Measurements from ENCODE around the gene RGN. TPM values are rescaled to one million over a fixed set of nuclear protein-coding genes. Genes with fewer than 3 reads are reported as not detected.
"Not testable (repeated sequence)": the region's sequence is repeated elsewhere in the genome, so short reads cannot be mapped to it uniquely, and the experiment has no call there.

The RGN gene
- total RNA-seq, 1 donor from 2014 or later, result not detected

- no peak overlapping the region for H3K27ac Mint-ChIP-seq (ENCODE audit: unreplicated experiment)
- peaks cover 5% of the 10 kb centered on the region for H3K9me3 Mint-ChIP-seq (ENCODE audit: unreplicated experiment)
- TF ChIP-seq, protein P1, sequence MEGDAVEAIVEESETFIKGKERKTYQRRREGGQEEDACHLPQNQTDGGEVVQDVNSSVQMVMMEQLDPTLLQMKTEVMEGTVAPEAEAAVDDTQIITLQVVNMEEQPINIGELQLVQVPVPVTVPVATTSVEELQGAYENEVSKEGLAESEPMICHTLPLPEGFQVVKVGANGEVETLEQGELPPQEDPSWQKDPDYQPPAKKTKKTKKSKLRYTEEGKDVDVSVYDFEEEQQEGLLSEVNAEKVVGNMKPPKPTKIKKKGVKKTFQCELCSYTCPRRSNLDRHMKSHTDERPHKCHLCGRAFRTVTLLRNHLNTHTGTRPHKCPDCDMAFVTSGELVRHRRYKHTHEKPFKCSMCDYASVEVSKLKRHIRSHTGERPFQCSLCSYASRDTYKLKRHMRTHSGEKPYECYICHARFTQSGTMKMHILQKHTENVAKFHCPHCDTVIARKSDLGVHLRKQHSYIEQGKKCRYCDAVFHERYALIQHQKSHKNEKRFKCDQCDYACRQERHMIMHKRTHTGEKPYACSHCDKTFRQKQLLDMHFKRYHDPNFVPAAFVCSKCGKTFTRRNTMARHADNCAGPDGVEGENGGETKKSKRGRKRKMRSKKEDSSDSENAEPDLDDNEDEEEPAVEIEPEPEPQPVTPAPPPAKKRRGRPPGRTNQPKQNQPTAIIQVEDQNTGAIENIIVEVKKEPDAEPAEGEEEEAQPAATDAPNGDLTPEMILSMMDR (IDR thresholded peaks at IDR 0.05), result no peak
- no peaks in the 10 kb centered on the region for H3K27me3 Mint-ChIP-seq (ENCODE audit: unreplicated experiment)
- H3K4me1 Mint-ChIP-seq (ENCODE audit: unreplicated experiment), result no peaks in the 10 kb centered on the region
- H3K4me3 Mint-ChIP-seq (ENCODE audit: unreplicated experiment), result no peak overlapping the region
- no peaks in the 10 kb centered on the region for H3K36me3 Mint-ChIP-seq (ENCODE audit: unreplicated experiment)
- peak; percentile 23 for DNase-seq (ENCODE audit: extremely low spot score, unreplicated experiment)
These were observed 20.3 kb downstream of the RGN start for GRCh38 chrX:47098338-47099094.

DNA sequence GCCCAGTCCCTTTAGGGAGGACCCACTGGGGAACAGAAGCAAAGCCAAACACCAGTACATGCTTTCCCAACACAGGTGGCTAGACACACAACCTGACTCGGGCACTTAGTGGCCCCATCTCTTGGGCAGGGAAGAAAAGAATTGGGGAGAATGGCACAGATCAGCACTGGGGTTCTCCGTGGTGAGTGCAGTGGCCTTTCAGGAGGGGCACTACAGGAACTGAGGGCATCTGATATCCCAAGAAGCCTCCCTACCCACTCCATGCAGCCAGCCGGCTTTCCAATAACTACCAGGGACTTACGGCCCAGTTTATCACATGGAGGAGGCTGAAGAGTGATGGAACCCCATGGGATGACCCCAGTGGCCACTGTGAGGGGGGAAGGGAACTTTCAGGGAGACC is 23.0 kb downstream of the RGN start:
- no peak overlapping the region for H3K4me3 Mint-ChIP-seq (ENCODE audit: unreplicated experiment)
- H3K4me1 Mint-ChIP-seq (ENCODE audit: unreplicated experiment), result no peaks in the 10 kb centered on the region
- DNase-seq (ENCODE audit: extremely low spot score, unreplicated experiment), result peak; percentile 69
- H3K27me3 Mint-ChIP-seq (ENCODE audit: unreplicated experiment), result no peaks in the 10 kb centered on the region
- no peaks in the 10 kb centered on the region for H3K36me3 Mint-ChIP-seq (ENCODE audit: unreplicated experiment)
- TF ChIP-seq, protein P1 (IDR thresholded peaks at IDR 0.05), result no peak
- H3K9me3 Mint-ChIP-seq (ENCODE audit: unreplicated experiment), result peaks cover 5% of the 10 kb centered on the region
- no peak overlapping the region for H3K27ac Mint-ChIP-seq (ENCODE audit: unreplicated experiment)

GRCh38 chrX:47110936-47111615 is 32.8 kb downstream of the RGN start:
- not testable (repeated sequence) for DNase-seq (ENCODE audit: extremely low spot score, unreplicated experiment); H3K27ac Mint-ChIP-seq (ENCODE audit: unreplicated experiment); H3K9me3 Mint-ChIP-seq (ENCODE audit: unreplicated experiment); H3K27me3 Mint-ChIP-seq (ENCODE audit: unreplicated experiment); H3K36me3 Mint-ChIP-seq (ENCODE audit: unreplicated experiment); H3K4me3 Mint-ChIP-seq (ENCODE audit: unreplicated experiment); H3K4me1 Mint-ChIP-seq (ENCODE audit: unreplicated experiment)

DNA sequence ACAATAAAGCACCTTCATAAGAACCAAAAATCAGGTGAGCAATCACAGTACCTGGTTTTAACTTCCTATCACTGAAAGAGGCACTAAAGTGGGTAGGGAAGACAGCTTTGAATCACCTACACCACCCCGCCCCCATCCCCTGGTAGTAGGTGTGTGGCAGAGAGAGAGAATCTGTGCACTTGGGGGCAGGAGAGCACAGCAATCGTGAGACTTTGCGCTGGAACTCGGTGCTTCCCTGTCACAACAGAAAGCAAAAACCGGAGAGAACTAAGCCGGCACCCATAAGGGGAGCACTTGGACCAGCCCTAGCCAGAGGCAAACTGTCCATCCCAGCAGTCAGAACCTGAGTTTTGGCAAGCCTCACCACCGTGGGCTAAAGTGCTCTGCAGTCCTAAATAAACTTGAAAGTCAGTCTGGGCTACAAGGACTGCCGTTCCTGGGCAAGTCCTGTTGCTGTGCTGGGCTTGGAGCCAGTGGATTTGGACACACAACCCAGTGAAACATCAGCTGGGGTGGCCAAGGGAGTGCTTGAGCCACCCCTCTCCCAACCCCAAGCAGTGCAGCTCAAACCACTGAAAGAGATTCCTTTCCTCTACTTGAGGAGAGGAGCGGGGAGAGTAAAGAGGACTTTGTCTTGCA is 34.2 kb downstream of the RGN start:
- Mint-ChIP-seq H3K27ac (ENCODE audit: unreplicated experiment) (no peak overlapping the region), H3K4me1 (ENCODE audit: unreplicated experiment) (no peaks in the 10 kb centered on the region), H3K36me3 (ENCODE audit: unreplicated experiment) (no peaks in the 10 kb centered on the region), H3K4me3 (ENCODE audit: unreplicated experiment) (no peak overlapping the region), H3K27me3 (ENCODE audit: unreplicated experiment) (no peaks in the 10 kb centered on the region), H3K9me3 (ENCODE audit: unreplicated experiment) (peaks cover 9% of the 10 kb centered on the region)
- DNase-seq (ENCODE audit: extremely low spot score, unreplicated experiment), result peak; percentile 64
- TF ChIP-seq, protein P1 (IDR thresholded peaks at IDR 0.05), result no peak

DNA sequence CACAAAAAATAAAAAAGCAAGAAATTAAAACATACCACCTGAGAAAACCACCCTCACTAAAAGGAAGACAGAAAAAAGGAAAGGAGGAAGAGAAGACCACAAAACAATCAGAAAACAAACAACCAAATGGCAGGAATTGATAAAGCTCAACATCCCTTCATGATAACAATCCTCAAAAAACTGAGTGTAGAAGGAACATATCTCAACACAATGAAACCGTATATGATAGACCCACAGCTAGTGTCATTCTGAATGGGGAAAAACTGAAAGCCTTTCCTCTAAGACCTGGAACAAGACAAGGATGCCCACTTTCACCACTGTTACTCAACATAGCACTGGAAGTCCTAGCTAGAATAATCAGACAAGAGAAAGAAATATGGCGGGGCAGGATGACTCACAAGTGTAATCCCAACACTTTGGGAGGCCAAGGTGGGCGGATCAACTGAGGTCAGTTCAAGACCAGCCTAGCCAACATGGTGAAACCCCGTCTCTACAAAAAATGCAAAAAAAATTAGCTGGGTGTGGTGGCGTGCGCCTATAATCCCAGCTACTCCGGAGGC is 38.4 kb downstream of the RGN start:
- H3K4me1 Mint-ChIP-seq (ENCODE audit: unreplicated experiment); DNase-seq (ENCODE audit: extremely low spot score, unreplicated experiment); H3K9me3 Mint-ChIP-seq (ENCODE audit: unreplicated experiment); H3K27ac Mint-ChIP-seq (ENCODE audit: unreplicated experiment); H3K4me3 Mint-ChIP-seq (ENCODE audit: unreplicated experiment); H3K27me3 Mint-ChIP-seq (ENCODE audit: unreplicated experiment); H3K36me3 Mint-ChIP-seq (ENCODE audit: unreplicated experiment): not testable (repeated sequence)

DNA sequence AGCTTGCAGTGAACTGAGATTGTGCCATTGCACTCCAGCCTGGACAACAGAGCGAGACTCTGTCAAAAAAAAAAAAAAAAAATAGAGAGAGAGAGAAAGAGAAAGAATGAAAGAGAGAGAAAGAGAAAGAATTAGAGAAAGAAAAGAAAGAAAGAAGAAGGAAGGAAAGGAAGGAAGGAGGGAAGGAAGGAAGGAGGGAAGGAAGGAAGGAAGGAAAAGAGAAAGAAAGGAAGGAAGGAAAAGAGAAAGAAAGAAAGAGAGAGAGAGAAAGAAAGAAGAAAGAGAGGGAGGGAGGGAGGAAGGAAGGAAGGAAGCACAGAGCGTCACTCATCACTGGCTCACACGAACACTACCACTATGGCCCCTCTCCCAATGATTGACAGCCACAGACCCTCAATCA is 46.2 kb downstream of the RGN start:
- H3K27ac Mint-ChIP-seq (ENCODE audit: unreplicated experiment); H3K27me3 Mint-ChIP-seq (ENCODE audit: unreplicated experiment); DNase-seq (ENCODE audit: extremely low spot score, unreplicated experiment); H3K9me3 Mint-ChIP-seq (ENCODE audit: unreplicated experiment); H3K4me1 Mint-ChIP-seq (ENCODE audit: unreplicated experiment); H3K36me3 Mint-ChIP-seq (ENCODE audit: unreplicated experiment); H3K4me3 Mint-ChIP-seq (ENCODE audit: unreplicated experiment): not testable (repeated sequence)
